CD4-positive, CD25-positive, alpha-beta regulatory T cell (primary cell): ENCODE measurements around the gene P2RX3. TPM values are rescaled to one million over a fixed set of nuclear protein-coding genes. Genes with fewer than 3 reads are reported as not detected.

ENCODE experiments used
- ATAC-seq, 2 donors: fragments of 150-1000 bp; cut with Tn5 transposase; one replicate each; pipeline ENCODE4 v1.10.0; 2021; ENCODE audit warnings: low read depth in 2 of 2, moderate number of reproducible peaks in 2 of 2, moderate library complexity in 1 of 2
- DNase-seq, 3 donors: peaks; one replicate each; pipeline versions ENCODE4 v3.0.0 to v3.0.0-alpha.2; 2012 to 2022; ENCODE audit warnings: mixed read lengths in 1 of 3
- H3K27ac ChIP-seq: one replicate; pipeline ENCODE4 v1.7.0; 2013; ENCODE audit warnings: mild to moderate bottlenecking, low read length; ENCODE audit not compliant: insufficient read depth, poor library complexity, severe bottlenecking
- H3K27me3 ChIP-seq: one replicate; pipeline ENCODE4 v1.7.0; 2013; ENCODE audit warnings: low read length; ENCODE audit not compliant: control insufficient read depth, insufficient read depth
- H3K36me3 ChIP-seq: one replicate; pipeline ENCODE4 v1.7.0; 2013; ENCODE audit warnings: mild to moderate bottlenecking, low read length, moderate library complexity; ENCODE audit not compliant: control insufficient read depth, insufficient read depth
- H3K4me1 ChIP-seq: 2 replicates; pipeline ENCODE4 v1.7.0; 2013; ENCODE audit warnings: mild to moderate bottlenecking, low read length; ENCODE audit not compliant: insufficient read depth, control insufficient read depth, poor library complexity, severe bottlenecking
- H3K4me3 ChIP-seq: one replicate; pipeline ENCODE4 v1.7.0; 2013; ENCODE audit warnings: low read depth, mild to moderate bottlenecking, low read length, moderate library complexity
- H3K9me3 ChIP-seq, 2 experiments: 1 replicate in 1 of 2; 2 replicates in 1 of 2; pipeline ENCODE4 v1.7.0; 2013; ENCODE audit warnings: low read length in 2 of 2, mild to moderate bottlenecking in 1 of 2, moderate library complexity in 1 of 2; ENCODE audit not compliant: control insufficient read depth in 2 of 2
- H3K27ac Mint-ChIP-seq, 3 donors: one replicate each; pipeline ENCODE4 v1.8.0; 2020 to 2022; ENCODE audit warnings: mild to moderate bottlenecking in 3 of 3, mixed read lengths in 3 of 3, moderate library complexity in 2 of 3
- H3K27me3 Mint-ChIP-seq: one replicate; pipeline ENCODE4 v1.8.0; 2022; ENCODE audit warnings: mild to moderate bottlenecking, mixed read lengths
- H3K36me3 Mint-ChIP-seq: one replicate; pipeline ENCODE4 v1.8.0; 2020; ENCODE audit warnings: mixed read lengths
- H3K4me1 Mint-ChIP-seq, 4 donors: one replicate each; pipeline ENCODE4 v1.8.0; 2020 to 2022; ENCODE audit warnings: mixed read lengths in 4 of 4, mild to moderate bottlenecking in 1 of 4
- H3K4me3 Mint-ChIP-seq, 4 donors: one replicate each; pipeline ENCODE4 v1.8.0; 2020 to 2022; ENCODE audit warnings: mild to moderate bottlenecking in 4 of 4, mixed read lengths in 4 of 4, moderate library complexity in 3 of 4
- H3K9me3 Mint-ChIP-seq, 7 donors: one replicate each; pipeline ENCODE4 v1.8.0; 2020 to 2022; ENCODE audit warnings: mixed read lengths in 7 of 7, mild to moderate bottlenecking in 3 of 7, moderate library complexity in 2 of 7
- polyA plus RNA-seq, 4 donors: library from polyadenylated mRNA; unstranded; fragments of 300-500 nt; fragmentation: Illumina TruSeq; gene quantifications; one replicate each; pipeline ENCODE4 v1.2.3, GENCODE V29; 2021
- total RNA-seq: library from RNA; stranded (reverse); gene quantifications from one replicate; pipeline ENCODE4 v1.2.3, GENCODE V29; 2022

P2RX3 gene
- total and polyA plus RNA-seq, 5 donors from 2014 or later = not detected

DNA sequence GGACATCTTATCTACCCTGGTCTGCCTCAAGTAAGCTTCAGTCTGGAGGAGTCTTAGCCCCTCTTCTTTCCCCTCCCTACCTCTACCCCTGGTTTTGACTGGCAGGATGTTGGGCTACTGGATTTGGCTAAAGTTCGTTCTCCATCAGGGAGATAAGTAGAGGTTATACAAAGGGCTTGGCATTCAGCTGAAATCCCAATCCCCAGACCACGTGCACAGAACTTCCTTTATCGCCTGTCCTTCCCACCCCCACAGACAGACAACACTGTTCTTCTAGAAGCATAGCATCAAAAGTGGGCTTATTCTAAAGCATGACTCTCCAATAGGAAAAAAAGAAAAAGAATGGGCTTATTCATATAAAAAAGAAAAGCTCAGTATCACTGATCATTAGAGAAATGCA is 35.0 kb downstream of the P2RX3 start:
- no peaks in the 10 kb centered on the region for H3K27me3 Mint-ChIP-seq

DNA sequence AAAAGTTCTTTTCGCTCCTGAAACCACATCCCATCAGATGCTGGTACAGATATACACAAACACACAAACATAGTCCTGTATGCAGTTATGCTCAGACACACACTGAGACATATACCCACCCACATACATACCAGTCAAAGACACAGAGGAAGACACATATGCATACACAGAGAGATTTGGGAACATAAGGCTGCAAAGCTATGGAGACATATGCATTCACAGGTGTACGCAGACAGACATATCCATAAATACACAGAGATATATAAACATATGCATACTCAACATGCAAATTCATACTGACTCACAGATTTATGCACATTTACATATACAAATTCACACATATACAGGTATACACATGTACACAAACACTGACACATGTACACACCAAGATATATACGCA is 36.8 kb downstream of the P2RX3 start:
- H3K27me3 Mint-ChIP-seq = no peaks in the 10 kb centered on the region
- H3K4me1 Mint-ChIP-seq = no peaks in the 10 kb centered on the region
- H3K27ac Mint-ChIP-seq = no peak overlapping the region
- DNase-seq = no peak
- no peaks in the 10 kb centered on the region for H3K9me3 ChIP-seq
- no peaks in the 10 kb centered on the region for H3K27me3 ChIP-seq
- no peak overlapping the region for H3K4me3 Mint-ChIP-seq
- H3K36me3 Mint-ChIP-seq = no peaks in the 10 kb centered on the region
- H3K9me3 Mint-ChIP-seq = no peaks in the 10 kb centered on the region
- no peak overlapping the region for H3K4me3 ChIP-seq
- no peaks in the 10 kb centered on the region for H3K36me3 ChIP-seq
- no peaks in the 10 kb centered on the region for H3K4me1 ChIP-seq
- no peak overlapping the region for H3K27ac ChIP-seq
- no peak for ATAC-seq

More for the DNA sequence above, 35.0 kb downstream of the P2RX3 start:
- ATAC-seq = no peak
- Mint-ChIP-seq H3K4me1 (no peaks in the 10 kb centered on the region), H3K27ac (no peak overlapping the region), H3K9me3 (no peaks in the 10 kb centered on the region), H3K36me3 (no peaks in the 10 kb centered on the region), H3K4me3 (no peak overlapping the region)
- H3K27me3 ChIP-seq = no peaks in the 10 kb centered on the region
- H3K27ac ChIP-seq = no peak overlapping the region
- H3K4me3 ChIP-seq = no peak overlapping the region
- H3K9me3 ChIP-seq = no peaks in the 10 kb centered on the region
- DNase-seq = no peak
- no peaks in the 10 kb centered on the region for H3K36me3 ChIP-seq
- H3K4me1 ChIP-seq = no peaks in the 10 kb centered on the region

DNA sequence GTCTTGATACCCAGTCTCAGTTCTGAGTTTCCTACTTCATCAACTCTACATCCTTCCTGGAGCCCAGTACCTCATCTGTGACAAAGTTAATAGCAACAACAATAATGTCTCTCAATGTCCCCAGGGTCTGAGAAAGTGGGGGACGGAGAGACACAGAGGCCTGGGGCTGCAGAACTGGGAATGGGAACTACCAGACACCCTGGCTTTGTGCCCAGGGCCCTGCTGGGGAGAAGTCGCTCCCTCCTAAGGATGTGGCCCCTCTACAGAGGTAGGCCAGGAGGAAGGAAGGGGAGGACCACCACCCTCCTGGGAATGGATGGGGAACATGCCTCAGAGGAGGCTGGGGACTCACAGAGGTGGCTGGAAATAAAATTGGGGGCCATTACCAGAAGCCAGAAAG is 37.3 kb downstream of the P2RX3 start:
- Histone ChIP-seq H3K27me3 (no peaks in the 10 kb centered on the region), H3K4me3 (no peak overlapping the region), H3K27ac (no peak overlapping the region), H3K9me3 (no peaks in the 10 kb centered on the region), H3K4me1 (no peaks in the 10 kb centered on the region), H3K36me3 (no peaks in the 10 kb centered on the region)
- H3K27ac Mint-ChIP-seq = no peak overlapping the region
- no peaks in the 10 kb centered on the region for H3K36me3 Mint-ChIP-seq
- DNase-seq (no peak), ATAC-seq (no peak)
- H3K4me1 Mint-ChIP-seq = no peaks in the 10 kb centered on the region
- H3K9me3 Mint-ChIP-seq = peaks cover 0 to 2% (median 0%) of the 10 kb centered on the region in 7 donors
- H3K4me3 Mint-ChIP-seq = no peak overlapping the region
- peaks cover 4% of the 10 kb centered on the region for H3K27me3 Mint-ChIP-seq

DNA sequence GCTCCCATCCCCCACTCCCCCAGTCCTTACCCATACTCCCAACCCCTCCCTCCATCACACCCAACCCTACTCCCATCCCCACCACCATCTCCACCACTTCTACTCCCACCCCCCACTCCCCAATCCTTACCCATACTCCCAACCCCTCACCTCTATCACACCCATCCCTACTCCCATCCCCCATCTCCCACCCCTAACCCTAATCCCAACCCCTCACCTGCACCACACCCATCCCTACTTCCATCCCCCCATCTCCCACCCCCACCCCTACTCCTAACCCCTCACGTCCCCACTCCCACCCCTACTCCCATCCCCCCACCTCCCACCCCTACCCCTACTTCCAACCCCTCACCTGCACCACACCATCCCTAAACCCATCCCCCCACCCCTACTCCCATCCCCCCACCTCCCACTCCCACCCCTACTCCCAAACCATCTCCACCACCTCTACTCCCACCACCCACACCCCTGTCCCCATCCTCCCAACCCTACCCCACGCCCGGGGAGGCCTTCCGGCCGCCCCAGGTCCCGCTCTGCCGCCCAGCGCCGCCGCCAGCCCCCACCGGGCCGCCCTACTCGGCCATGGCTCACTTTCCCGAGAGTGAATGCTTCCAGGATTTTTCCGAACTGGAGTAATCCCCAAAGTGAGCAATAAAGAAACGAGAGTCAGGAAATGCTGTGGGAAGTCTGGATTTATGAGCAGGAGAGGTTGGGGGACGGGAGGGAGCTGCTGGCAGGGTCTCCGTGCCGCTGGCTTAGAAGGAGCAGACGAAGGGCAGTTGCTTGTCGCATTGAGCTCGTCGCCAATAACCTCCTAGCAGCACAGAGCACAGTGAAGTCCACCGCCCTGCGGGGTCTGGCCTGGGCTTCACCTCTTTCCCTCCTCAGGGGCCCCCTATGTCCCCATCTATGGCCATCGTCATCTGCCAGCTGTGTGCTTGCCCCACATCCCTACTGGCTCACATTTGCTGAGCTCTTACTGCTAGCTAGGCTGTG is 38.2 kb downstream of the P2RX3 start:
- H3K27me3 Mint-ChIP-seq = peaks cover 9% of the 10 kb centered on the region
- H3K4me3 Mint-ChIP-seq = no peak overlapping the region
- H3K4me1 Mint-ChIP-seq = no peaks in the 10 kb centered on the region
- H3K36me3 ChIP-seq = no peaks in the 10 kb centered on the region
- H3K27ac Mint-ChIP-seq = no peak overlapping the region
- ATAC-seq = no peak
- peaks cover 0 to 2% (median 0%) of the 10 kb centered on the region in 7 donors for H3K9me3 Mint-ChIP-seq
- no peak for DNase-seq
- no peaks in the 10 kb centered on the region for H3K9me3 ChIP-seq
- no peaks in the 10 kb centered on the region for H3K36me3 Mint-ChIP-seq
- no peak overlapping the region for H3K27ac ChIP-seq
- no peaks in the 10 kb centered on the region for H3K4me1 ChIP-seq
- H3K27me3 ChIP-seq = no peaks in the 10 kb centered on the region
- no peak overlapping the region for H3K4me3 ChIP-seq

DNA sequence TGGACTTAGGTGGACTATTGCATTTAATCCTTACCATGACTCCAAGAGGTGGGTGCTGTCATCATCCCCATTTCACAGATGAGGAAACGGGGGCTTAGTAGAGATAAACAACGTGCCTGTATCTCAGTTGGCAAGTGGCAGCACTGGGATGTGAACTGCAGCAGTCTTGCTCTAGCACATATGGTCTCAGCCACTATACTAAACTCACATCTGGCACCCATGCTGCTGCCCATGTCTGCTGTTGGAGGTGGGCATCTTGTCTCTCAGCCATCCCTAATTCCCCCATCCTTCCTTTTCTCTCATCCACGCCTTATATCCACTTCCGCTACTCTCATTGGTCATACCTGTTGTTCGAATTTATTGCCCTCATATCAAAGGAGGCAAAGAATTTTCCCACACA is 39.0 kb downstream of the P2RX3 start:
- H3K27ac ChIP-seq = no peak overlapping the region
- Mint-ChIP-seq H3K9me3 (peaks cover 0 to 2% (median 0%) of the 10 kb centered on the region in 7 donors), H3K36me3 (no peaks in the 10 kb centered on the region), H3K27ac (no peak overlapping the region), H3K4me3 (no peak overlapping the region), H3K4me1 (no peaks in the 10 kb centered on the region), H3K27me3 (peaks cover 9% of the 10 kb centered on the region)
- no peaks in the 10 kb centered on the region for H3K4me1 ChIP-seq
- ATAC-seq = no peak
- H3K27me3 ChIP-seq = no peaks in the 10 kb centered on the region
- no peak overlapping the region for H3K4me3 ChIP-seq
- H3K36me3 ChIP-seq = no peaks in the 10 kb centered on the region
- no peak for DNase-seq
- no peaks in the 10 kb centered on the region for H3K9me3 ChIP-seq

DNA sequence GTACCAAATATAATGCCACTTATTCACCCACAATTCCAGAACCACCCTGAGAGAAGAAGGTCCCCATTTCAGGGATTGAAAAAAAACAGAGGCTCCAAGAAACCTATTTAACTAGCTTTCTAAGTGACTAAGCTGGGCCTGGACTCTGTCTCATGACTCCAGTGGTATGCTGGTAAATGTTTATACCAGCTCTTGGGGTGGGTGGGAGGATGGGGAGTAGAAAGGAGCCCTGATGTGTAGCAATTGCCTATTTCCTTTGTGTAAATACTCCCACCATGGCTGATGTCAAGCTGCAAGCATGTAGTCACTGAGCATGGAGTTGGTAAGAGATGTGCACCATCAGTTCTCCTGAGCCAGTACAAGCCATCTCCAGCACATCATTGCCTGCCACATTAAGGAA is 40.0 kb downstream of the P2RX3 start:
- H3K36me3 Mint-ChIP-seq = no peaks in the 10 kb centered on the region
- H3K27ac Mint-ChIP-seq = no peak overlapping the region
- no peak overlapping the region for H3K4me3 Mint-ChIP-seq
- H3K4me1 Mint-ChIP-seq = no peaks in the 10 kb centered on the region
- DNase-seq (no peak), ATAC-seq (no peak)
- H3K36me3 ChIP-seq = no peaks in the 10 kb centered on the region
- no peak overlapping the region for H3K4me3 ChIP-seq
- no peaks in the 10 kb centered on the region for H3K4me1 ChIP-seq
- H3K9me3 Mint-ChIP-seq = peaks cover 0 to 2% (median 0%) of the 10 kb centered on the region in 7 donors
- H3K27ac ChIP-seq = no peak overlapping the region
- H3K27me3 ChIP-seq = no peaks in the 10 kb centered on the region
- peaks cover 9% of the 10 kb centered on the region for H3K27me3 Mint-ChIP-seq
- H3K9me3 ChIP-seq = no peaks in the 10 kb centered on the region

DNA sequence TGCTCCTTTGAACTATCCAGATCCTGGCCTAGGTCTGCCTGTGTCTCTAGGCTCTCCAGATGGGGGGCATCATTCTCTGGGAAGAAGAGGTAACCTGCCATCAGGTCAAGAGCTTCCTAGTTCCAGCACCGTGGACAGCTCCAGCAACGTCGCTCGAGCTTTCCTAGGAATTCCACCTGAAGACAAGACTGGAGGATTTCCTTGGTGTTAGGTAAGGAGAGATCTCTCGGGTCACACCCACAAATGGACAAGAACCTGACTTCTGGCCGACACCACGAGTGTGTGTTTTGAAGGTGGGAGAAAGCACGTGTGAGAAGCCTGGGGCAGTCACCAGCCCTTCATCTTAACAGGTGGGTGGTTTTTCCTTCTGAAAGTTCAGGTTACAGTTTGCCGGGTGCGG is 41.6 kb downstream of the P2RX3 start:
- peaks cover 0 to 2% (median 0%) of the 10 kb centered on the region in 7 donors for H3K9me3 Mint-ChIP-seq
- Histone ChIP-seq H3K4me1 (no peaks in the 10 kb centered on the region), H3K36me3 (no peaks in the 10 kb centered on the region), H3K27ac (no peak overlapping the region), H3K27me3 (no peaks in the 10 kb centered on the region), H3K9me3 (no peaks in the 10 kb centered on the region), H3K4me3 (no peak overlapping the region)
- no peak for ATAC-seq
- H3K27ac Mint-ChIP-seq = no peak overlapping the region
- no peaks in the 10 kb centered on the region for H3K4me1 Mint-ChIP-seq
- no peaks in the 10 kb centered on the region for H3K36me3 Mint-ChIP-seq
- no peak for DNase-seq
- peaks cover 9% of the 10 kb centered on the region for H3K27me3 Mint-ChIP-seq
- H3K4me3 Mint-ChIP-seq = no peak overlapping the region

DNA sequence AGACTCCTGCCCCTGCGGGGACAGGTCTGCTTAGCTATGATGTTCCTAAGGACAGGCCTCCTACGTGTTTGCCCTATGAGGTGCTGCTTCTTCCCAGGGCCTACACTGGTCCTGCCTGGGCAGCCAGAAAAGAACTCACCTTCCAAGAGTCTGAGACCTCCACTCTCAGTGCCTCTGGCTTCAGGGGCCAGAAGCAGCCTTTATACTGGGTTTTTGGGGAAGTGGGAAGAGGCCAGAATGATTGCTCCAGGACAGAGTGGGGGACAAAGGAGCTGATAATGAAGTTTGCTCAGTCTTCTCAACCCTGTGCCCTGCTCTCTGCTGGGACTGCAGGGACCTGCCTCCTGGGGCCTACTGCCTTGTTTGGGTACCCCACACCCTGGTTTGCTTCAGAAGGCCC is 42.8 kb downstream of the P2RX3 start, which contains the start of gene PRG3:
PRG3 (minus strand) TSS at position 176 of the 400 bp plus-strand sequence. CDS start 442 bp downstream, outside the sequence.
- ATAC-seq = no peak
- Histone ChIP-seq H3K4me1 (no peaks in the 10 kb centered on the region), H3K27me3 (no peaks in the 10 kb centered on the region), H3K36me3 (no peaks in the 10 kb centered on the region), H3K4me3 (no peak within 1 kb of the TSS), H3K27ac (no peak within 1 kb of the TSS), H3K9me3 (no peaks in the 10 kb centered on the region)
- no peaks in the 10 kb centered on the region for H3K4me1 Mint-ChIP-seq
- H3K36me3 Mint-ChIP-seq = no peaks in the 10 kb centered on the region
- H3K9me3 Mint-ChIP-seq = peaks cover 0 to 2% (median 0%) of the 10 kb centered on the region in 7 donors
- no peak within 1 kb of the TSS for H3K27ac Mint-ChIP-seq
- DNase-seq = no peak
- H3K4me3 Mint-ChIP-seq = no peak within 1 kb of the TSS
- H3K27me3 Mint-ChIP-seq = peaks cover 9% of the 10 kb centered on the region
